OCI-LY1 (cell line): ENCODE data around the gene KLF15.

Experiments used
- H2AFZ ChIP-seq: fragments of 200-600 bp; sonication (generic), shearing (Covaris generic); 2 replicates; pipeline ENCODE4 v1.6.0; 2014; ENCODE audit warnings: antibody characterized with exemption, mild to moderate bottlenecking, low read length
- H3F3A ChIP-seq: fragments of 200-600 bp; sonication (generic), shearing (Covaris generic); 2 replicates; pipeline ENCODE4 v1.6.0; 2014; ENCODE audit warnings: mild to moderate bottlenecking, antibody characterized with exemption, low read length, moderate library complexity; ENCODE audit not compliant: insufficient read depth
- H3K27ac ChIP-seq: fragments of 200-600 bp; sonication (generic); 2 replicates; pipeline ENCODE4 v1.5.1; 2014; ENCODE audit warnings: low read length, mixed run types, mild to moderate bottlenecking, low read depth; ENCODE audit not compliant: poor library complexity, severe bottlenecking
- H3K27me3 ChIP-seq: fragments of 200-600 bp; sonication (generic); 2 replicates; pipeline ENCODE4 v1.6.0; 2014; ENCODE audit warnings: antibody characterized with exemption, mild to moderate bottlenecking, low read length, moderate library complexity; ENCODE audit not compliant: insufficient read depth
- H3K36me3 ChIP-seq: fragments of 200-600 bp; sonication (generic); 2 replicates; pipeline ENCODE4 v1.6.1; 2014; ENCODE audit warnings: mild to moderate bottlenecking, antibody characterized with exemption, low read length, moderate library complexity, mixed read lengths; ENCODE audit not compliant: insufficient read depth
- H3K4me1 ChIP-seq: fragments of 200-600 bp; sonication (generic); 2 replicates; pipeline ENCODE4 v1.5.1; 2014; ENCODE audit warnings: mild to moderate bottlenecking, low read length, moderate library complexity; ENCODE audit not compliant: insufficient read depth, severe bottlenecking
- H3K4me2 ChIP-seq: fragments of 200-600 bp; sonication (generic), shearing (Covaris generic); 2 replicates; pipeline ENCODE4 v1.6.1; 2014; ENCODE audit warnings: low read length
- H3K4me3 ChIP-seq: fragments of 200-600 bp; sonication (generic); 2 replicates; pipeline ENCODE4 v1.5.1; 2014; ENCODE audit warnings: low read length, low read depth, mild to moderate bottlenecking, mixed read lengths; ENCODE audit not compliant: poor library complexity, severe bottlenecking
- H3K79me2 ChIP-seq: fragments of 200-600 bp; shearing (Covaris generic); 2 replicates; pipeline ENCODE4 v1.6.1; 2016; ENCODE audit warnings: mixed run types, low read length, mixed read lengths; ENCODE audit not compliant: insufficient read depth
- H3K9ac ChIP-seq: fragments of 200-600 bp; sonication (generic), shearing (Covaris generic); 2 replicates; pipeline ENCODE4 v1.6.1; 2014; ENCODE audit warnings: mild to moderate bottlenecking, low read length, mixed read lengths
- H3K9me2 ChIP-seq: fragments of 200-600 bp; sonication (generic), shearing (Covaris generic); 2 replicates; pipeline ENCODE4 v1.6.1; 2014; ENCODE audit warnings: low read depth, mild to moderate bottlenecking, low read length, mixed read lengths
- H3K9me3 ChIP-seq: fragments of 200-600 bp; shearing (Covaris generic); 2 replicates; pipeline ENCODE4 v1.6.1; 2014; ENCODE audit warnings: low read length, mixed read lengths
- H4K20me1 ChIP-seq: fragments of 200-600 bp; sonication (generic), shearing (Covaris generic); 2 replicates; pipeline ENCODE4 v1.6.0; 2016; ENCODE audit warnings: mild to moderate bottlenecking, low read length; ENCODE audit not compliant: insufficient read depth
- EZH2 ChIP-seq: fragments of 200-600 bp; sonication (generic), shearing (Covaris generic); IDR thresholded peaks from 2 replicates; pipeline ENCODE4 v1.8.0; 2017; ENCODE audit warnings: borderline replicate concordance, mixed run types, mild to moderate bottlenecking, antibody characterized with exemption, low read length, moderate library complexity, mixed read lengths
- TF ChIP-seq, protein P1 (sequence below): fragments of 200-600 bp; sonication (generic), shearing (Covaris generic); IDR thresholded peaks from 2 replicates; pipeline ENCODE4 v1.5.1; 2017; ENCODE audit warnings: mild to moderate bottlenecking, antibody characterized with exemption, low read length, moderate library complexity, mixed read lengths

Gene KLF15

DNA sequence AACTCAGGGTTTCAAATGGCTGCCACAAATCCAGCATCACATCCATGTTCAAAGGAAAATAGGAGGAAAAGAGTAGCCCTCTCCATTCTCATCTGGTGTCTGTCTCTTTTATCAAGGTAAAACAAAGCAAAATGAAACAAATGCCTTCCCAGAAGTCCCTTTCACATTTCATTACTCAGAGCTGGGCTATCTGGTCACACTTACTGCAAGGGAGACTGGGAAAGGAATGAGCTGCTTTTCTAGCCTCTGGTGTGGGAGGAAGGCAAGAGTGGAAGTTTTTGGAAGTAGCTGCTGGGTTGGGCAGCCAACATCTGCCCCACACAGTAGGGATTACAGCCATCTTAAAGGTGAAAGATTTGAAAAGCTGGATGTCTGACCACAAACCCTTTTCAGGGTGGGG lies 51.8 kb downstream of the KLF15 start:
- Histone ChIP-seq H3K4me2 (no peak overlapping the region), H3K9me2 (no peaks in the 10 kb centered on the region), H3K27ac (no peak overlapping the region), H3K9ac (no peak overlapping the region), H4K20me1 (no peaks in the 10 kb centered on the region), H3K27me3 (no peaks in the 10 kb centered on the region), H3K36me3 (no peaks in the 10 kb centered on the region), H3K4me1 (no peaks in the 10 kb centered on the region), H3K9me3 (no peaks in the 10 kb centered on the region), H2AFZ (no peak overlapping the region), H3K4me3 (no peak overlapping the region), H3F3A (no peaks in the 10 kb centered on the region), H3K79me2 (no peaks in the 10 kb centered on the region)
- TF ChIP-seq EZH2, result no peak

DNA sequence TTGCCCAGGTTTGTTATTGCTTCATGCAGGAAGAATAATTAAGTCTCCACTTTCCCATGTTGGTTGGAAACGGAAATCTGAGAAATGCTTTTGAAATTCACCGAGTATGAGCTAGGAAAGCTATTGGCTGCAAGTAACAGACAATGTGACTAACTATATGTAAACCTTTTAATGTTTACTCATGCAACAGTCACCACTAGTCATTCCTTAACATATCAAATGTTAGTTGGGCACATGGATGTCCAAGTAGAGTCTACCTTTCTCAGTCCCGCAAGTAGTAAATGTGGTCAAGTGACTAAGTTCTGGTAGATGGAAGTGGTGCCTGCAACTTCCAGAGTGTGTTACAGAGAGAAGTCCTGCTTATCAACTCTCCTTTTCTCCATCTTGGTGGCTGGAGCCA lies 52.5 kb downstream of the KLF15 start:
- Histone ChIP-seq H3K79me2 (no peaks in the 10 kb centered on the region), H3K9me3 (no peaks in the 10 kb centered on the region), H3K27me3 (no peaks in the 10 kb centered on the region; the same call in 1 of the 2 replicates), H3K4me3 (no peak overlapping the region), H3F3A (no peaks in the 10 kb centered on the region), H3K27ac (no peak overlapping the region), H3K4me2 (no peak overlapping the region), H3K9ac (no peak overlapping the region), H4K20me1 (no peaks in the 10 kb centered on the region), H2AFZ (no peak overlapping the region), H3K9me2 (no peaks in the 10 kb centered on the region), H3K4me1 (no peaks in the 10 kb centered on the region), H3K36me3 (no peaks in the 10 kb centered on the region)
- TF ChIP-seq EZH2, result no peak
- TF ChIP-seq, protein P1, sequence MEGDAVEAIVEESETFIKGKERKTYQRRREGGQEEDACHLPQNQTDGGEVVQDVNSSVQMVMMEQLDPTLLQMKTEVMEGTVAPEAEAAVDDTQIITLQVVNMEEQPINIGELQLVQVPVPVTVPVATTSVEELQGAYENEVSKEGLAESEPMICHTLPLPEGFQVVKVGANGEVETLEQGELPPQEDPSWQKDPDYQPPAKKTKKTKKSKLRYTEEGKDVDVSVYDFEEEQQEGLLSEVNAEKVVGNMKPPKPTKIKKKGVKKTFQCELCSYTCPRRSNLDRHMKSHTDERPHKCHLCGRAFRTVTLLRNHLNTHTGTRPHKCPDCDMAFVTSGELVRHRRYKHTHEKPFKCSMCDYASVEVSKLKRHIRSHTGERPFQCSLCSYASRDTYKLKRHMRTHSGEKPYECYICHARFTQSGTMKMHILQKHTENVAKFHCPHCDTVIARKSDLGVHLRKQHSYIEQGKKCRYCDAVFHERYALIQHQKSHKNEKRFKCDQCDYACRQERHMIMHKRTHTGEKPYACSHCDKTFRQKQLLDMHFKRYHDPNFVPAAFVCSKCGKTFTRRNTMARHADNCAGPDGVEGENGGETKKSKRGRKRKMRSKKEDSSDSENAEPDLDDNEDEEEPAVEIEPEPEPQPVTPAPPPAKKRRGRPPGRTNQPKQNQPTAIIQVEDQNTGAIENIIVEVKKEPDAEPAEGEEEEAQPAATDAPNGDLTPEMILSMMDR, result no peak

DNA sequence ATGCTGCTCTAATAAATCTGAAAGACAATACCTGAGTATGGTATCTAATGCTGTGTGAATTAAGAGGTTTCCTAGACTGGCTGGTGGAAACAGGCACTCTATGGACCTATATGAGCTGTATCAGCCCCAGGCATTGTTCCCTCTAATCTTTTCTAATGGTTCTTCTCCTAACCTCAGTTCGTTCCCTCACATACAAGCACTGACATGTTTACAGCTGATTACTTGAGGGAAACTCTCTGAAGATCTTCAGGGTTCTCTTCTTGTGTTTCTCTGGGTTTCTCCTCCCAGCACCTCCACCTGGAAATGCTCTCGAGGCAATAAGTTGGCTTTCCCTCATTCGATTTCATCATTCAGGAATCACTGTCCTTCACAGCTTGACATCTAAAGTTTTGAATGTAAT lies 52.9 kb downstream of the KLF15 start:
- Histone ChIP-seq H4K20me1 (no peaks in the 10 kb centered on the region), H3K27ac (no peak overlapping the region), H3K9me2 (no peaks in the 10 kb centered on the region), H3K9me3 (no peaks in the 10 kb centered on the region), H2AFZ (no peak overlapping the region), H3K4me2 (no peak overlapping the region), H3K79me2 (no peaks in the 10 kb centered on the region), H3K4me3 (no peak overlapping the region), H3K36me3 (no peaks in the 10 kb centered on the region), H3K9ac (no peak overlapping the region), H3F3A (no peaks in the 10 kb centered on the region), H3K27me3 (no peaks in the 10 kb centered on the region; the same call in 1 of the 2 replicates), H3K4me1 (no peaks in the 10 kb centered on the region)
- no peak for TF ChIP-seq EZH2
- TF ChIP-seq, protein P1, result no peak

DNA sequence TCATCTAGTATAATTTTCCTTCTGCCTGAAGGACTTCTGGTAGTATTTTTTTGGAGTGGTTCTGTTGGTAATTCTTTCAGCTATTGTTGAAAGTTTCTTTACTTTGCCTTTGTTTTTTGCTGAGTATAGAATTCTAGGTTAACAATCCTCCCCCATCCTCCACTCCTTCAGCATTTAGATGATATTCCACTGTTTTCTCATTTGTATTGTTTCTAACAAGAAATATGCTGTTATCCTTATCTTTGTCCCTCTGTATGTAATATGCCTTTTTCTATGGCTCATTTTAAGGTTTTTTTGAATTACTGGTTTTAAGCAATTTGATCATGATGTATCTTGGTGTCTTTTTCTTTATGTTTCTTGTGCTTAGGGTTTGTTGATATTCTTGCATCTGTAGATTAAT lies 53.9 kb downstream of the KLF15 start:
- no peak overlapping the region for H3K9ac ChIP-seq
- H3K4me1 ChIP-seq, result no peaks in the 10 kb centered on the region
- H3K9me2 ChIP-seq, result no peaks in the 10 kb centered on the region
- H3K27me3 ChIP-seq, result no peaks in the 10 kb centered on the region; the same call in 1 of the 2 replicates
- no peaks in the 10 kb centered on the region for H4K20me1 ChIP-seq
- H2AFZ ChIP-seq, result no peak overlapping the region
- no peaks in the 10 kb centered on the region for H3K79me2 ChIP-seq
- H3K27ac ChIP-seq, result no peak overlapping the region
- no peaks in the 10 kb centered on the region for H3F3A ChIP-seq
- no peaks in the 10 kb centered on the region for H3K36me3 ChIP-seq
- no peaks in the 10 kb centered on the region for H3K9me3 ChIP-seq
- no peak overlapping the region for H3K4me3 ChIP-seq
- TF ChIP-seq, protein P1, result no peak
- no peak for TF ChIP-seq EZH2
- no peak overlapping the region for H3K4me2 ChIP-seq
